HCT116 (cell line): ENCODE measurements around the gene LBR.

Experiments
- ATF3 ChIP-seq: IDR thresholded peaks from 2 replicates; pipeline ENCODE4 v1.6.1; 2012
- EZH2 ChIP-seq: fragments of 200-600 bp; sonication (generic); IDR thresholded peaks from 2 replicates; pipeline ENCODE4 v1.6.1; 2017; ENCODE audit warnings: antibody characterized with exemption, mixed run types
- EZH2phosphoT487 ChIP-seq: fragments of 200-600 bp; IDR thresholded peaks from 2 replicates; pipeline ENCODE4 v1.6.1; 2018; ENCODE audit warnings: antibody characterized with exemption, borderline replicate concordance
- POLR2A ChIP-seq: IDR thresholded peaks from 2 replicates; pipeline ENCODE4 v1.7.0; 2011; ENCODE audit warnings: borderline replicate concordance; ENCODE audit not compliant: insufficient read depth, insufficient read length; ENCODE audit errors: extremely low read depth
- POLR2AphosphoS5 ChIP-seq: IDR thresholded peaks from 2 replicates; pipeline ENCODE4 v1.6.1; 2011; ENCODE audit warnings: mild to moderate bottlenecking, low read depth, low read length, moderate library complexity
- RAD21 ChIP-seq: IDR thresholded peaks from 2 replicates; pipeline ENCODE4 v1.6.1; 2012; ENCODE audit warnings: low read depth, mild to moderate bottlenecking
- ZBTB33 ChIP-seq: IDR thresholded peaks from 2 replicates; pipeline ENCODE4 v1.6.1; 2011; ENCODE audit warnings: mild to moderate bottlenecking, low read length, moderate library complexity; ENCODE audit not compliant: insufficient replicate concordance; ENCODE audit errors: extremely low read depth

- no peak for TF ChIP-seq EZH2
- no peak for TF ChIP-seq ZBTB33
- no peak for TF ChIP-seq POLR2A
- TF ChIP-seq EZH2phosphoT487 = no peak
- no peak for TF ChIP-seq ATF3
- TF ChIP-seq POLR2AphosphoS5 = no peak
- no peak for TF ChIP-seq RAD21
Measured at GRCh38 chr1:225355863-225356262, 72.0 kb downstream of the LBR start.
